ENCODE results near the gene USP28. TPM values are rescaled to one million over a fixed set of nuclear protein-coding genes. Genes with fewer than 3 reads are reported as not detected.

Gene USP28
- total and polyA plus RNA-seq, 2 of the 8 experiments (the other 6 are each of a cell fraction or from before 2014, with no cell fraction given) = 82.6 to 119 TPM

GRCh38 chr11:113817162-113817561 is 58.2 kb downstream of the USP28 start (continued):
- TF ChIP-seq E2F6 (IDR thresholded peaks at IDR 0.05) (no peak), POU5F1 (IDR thresholded peaks at IDR 0.05; ENCODE audit: low read depth, low read length) (no peak), TAF1 (IDR thresholded peaks at IDR 0.05; ENCODE audit: low read depth, low read length) (no peak), CBX8 (IDR thresholded peaks at IDR 0.05; ENCODE audit: borderline replicate concordance, low read depth, low read length) (no peak), BCL11A (IDR thresholded peaks at IDR 0.05; ENCODE audit: low read depth in 2 of 2, low read length in 2 of 2) (no peak), CREB1 (IDR thresholded peaks at IDR 0.05) (no peak), SUZ12 (IDR thresholded peaks at IDR 0.05; ENCODE audit: low read length) (no peak), CBX5 (IDR thresholded peaks at IDR 0.05; ENCODE audit: low read depth, low read length) (no peak)

All from H1 (cell line).